HK-2 (cell line): Measurements from ENCODE around the gene NBEA.
"Not testable (repeated sequence)": the region's sequence is repeated elsewhere in the genome, so short reads cannot be mapped to it uniquely, and the experiment has no call there.

Experiments
- DNase-seq: peaks from one replicate; pipeline ENCODE4 v3.0.0-alpha.2; 2018; ENCODE audit not compliant: unreplicated experiment

Gene NBEA

GRCh38 chr13:34959489-34959888 lies 17.4 kb downstream of the NBEA start:
- no peak for DNase-seq

DNA sequence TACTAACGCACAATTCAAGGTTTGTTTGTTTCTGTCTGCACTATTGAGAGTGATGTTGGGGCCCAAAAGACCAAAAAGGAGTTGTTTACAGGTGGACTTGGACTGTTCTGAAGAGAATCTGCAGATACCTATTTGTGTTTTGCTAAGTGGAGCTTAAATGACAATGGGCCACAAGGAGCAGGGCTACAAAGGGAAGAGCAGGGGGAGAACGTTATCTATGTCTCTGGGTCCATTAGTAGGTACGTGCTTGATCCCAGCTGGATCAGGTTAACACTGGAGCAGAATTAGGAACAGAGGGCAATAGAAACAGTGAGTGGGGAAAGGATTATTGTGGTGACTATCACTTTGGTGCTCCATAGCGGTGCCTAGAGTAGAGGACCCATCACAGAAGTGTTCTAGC lies 22.5 kb downstream of the NBEA start:
- no peak for DNase-seq

- DNase-seq, result peak; percentile 1
Measured at GRCh38 chr13:34967851-34968562, 25.9 kb downstream of the NBEA start.

DNA sequence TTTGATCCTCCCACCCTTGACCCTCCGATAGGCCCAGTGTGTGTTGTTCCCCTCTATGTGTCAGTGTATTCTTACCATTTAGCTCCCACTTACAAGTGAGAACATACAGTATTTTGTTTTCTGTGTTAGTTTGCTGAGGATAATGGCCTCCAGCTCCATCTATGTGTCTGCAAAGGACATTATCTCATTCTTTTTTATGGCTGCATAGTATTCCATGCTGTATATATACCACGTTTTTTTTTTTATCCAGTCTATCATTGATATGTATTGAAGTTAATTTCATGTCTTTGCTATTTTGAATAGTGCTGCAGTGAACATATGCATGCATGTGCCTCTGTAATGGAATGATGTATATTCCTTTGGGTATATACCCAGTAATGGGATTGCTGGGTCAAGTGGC lies 27.5 kb downstream of the NBEA start:
- not testable (repeated sequence) for DNase-seq

- DNase-seq, result no peak
Measured at GRCh38 chr13:34970961-34971360, 28.9 kb downstream of the NBEA start.

DNA sequence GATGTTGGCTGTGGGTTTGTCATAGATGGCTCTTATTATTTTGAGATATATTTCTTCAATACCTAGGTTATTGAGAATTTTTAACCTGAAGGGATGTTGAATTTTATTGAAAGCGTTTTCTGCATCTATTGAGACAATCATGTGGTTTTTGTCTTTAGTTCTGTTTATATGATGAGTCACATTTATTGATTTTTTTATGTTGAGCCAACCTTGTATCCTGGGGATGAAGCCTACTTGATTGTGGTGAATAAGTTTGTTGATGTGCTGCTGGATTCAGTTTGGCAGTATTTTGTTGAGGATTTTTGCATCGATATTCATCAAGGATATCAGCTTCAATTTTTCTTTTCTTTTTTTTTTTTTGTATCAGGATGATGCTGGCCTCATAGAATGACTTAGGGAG lies 29.4 kb downstream of the NBEA start:
- DNase-seq, result no peak

DNA sequence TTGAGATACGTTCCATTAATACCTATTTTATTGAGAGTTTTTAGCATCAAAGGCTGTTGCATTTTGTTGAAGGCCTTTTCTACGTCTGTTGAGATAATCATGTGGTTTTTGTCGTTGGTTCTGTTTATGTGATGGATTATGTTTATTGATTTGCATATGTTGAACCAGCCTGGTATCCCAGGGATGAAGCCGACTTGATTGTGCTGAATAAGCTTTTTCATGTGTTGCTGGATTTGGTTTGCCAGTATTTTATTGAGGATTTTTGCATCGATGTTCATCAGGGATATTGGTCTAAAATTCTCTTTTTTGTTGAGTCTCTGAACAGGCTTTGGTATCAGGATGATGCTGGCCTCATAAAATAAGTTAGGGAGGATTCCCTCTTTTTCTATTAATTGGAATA lies 43.1 kb downstream of the NBEA start:
- not testable (repeated sequence) for DNase-seq

- DNase-seq, result no peak
Measured at GRCh38 chr13:34988330-34988791, 46.3 kb downstream of the NBEA start.

GRCh38 chr13:34990399-34991214 lies 48.5 kb downstream of the NBEA start:
- DNase-seq, result no peak

DNA sequence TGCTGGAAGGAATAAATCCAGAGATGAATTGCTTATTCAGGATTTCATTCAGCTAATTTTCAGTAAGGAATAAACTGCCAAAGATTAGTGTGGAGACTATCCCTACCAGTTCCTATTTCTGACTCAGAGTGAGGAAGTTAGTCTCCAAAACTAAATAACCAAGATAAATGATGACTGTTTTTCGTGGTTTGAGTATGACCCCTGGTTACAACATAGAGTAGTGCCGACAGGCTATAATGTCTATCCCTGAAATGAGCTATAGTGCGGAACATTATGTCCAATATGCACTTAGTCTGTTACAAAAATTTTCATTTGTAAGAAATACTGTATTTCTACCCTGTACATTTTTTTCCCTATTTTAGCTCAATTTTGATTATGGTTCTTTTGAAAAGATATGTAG lies 51.4 kb downstream of the NBEA start:
- no peak for DNase-seq

- DNase-seq, result not testable (repeated sequence)
Measured at GRCh38 chr13:35003734-35004133, 61.7 kb downstream of the NBEA start.

GRCh38 chr13:35005051-35005450 lies 63.0 kb downstream of the NBEA start:
- no peak for DNase-seq

- DNase-seq, result no peak
Measured at GRCh38 chr13:35014606-35015213, 72.6 kb downstream of the NBEA start.

GRCh38 chr13:35016362-35017112 lies 74.5 kb downstream of the NBEA start:
- no peak for DNase-seq

DNA sequence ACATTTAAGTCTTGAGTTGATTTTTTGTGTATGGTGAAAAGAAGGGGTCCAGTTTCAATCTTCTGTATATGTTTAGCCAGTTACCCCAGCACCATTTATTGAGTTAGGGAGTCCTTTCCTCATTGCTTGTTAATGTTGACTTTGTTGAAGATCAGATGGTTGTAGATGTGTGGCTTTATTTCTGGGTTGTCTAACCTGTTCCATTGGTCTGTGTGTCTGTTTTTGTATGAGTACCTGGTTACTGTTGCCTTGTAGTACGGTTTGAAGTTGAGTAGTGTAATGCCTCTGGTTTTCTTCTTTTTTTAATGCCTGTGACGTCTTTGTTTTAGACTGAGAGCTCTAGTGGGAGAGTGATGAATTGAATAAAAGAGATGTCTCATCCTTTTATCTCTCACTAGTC lies 83.2 kb downstream of the NBEA start:
- DNase-seq, result no peak

GRCh38 chr13:35028338-35028867 lies 86.3 kb downstream of the NBEA start:
- no peak for DNase-seq

- DNase-seq, result no peak
Measured at GRCh38 chr13:35039012-35039411, 96.9 kb downstream of the NBEA start.

- no peak for DNase-seq
Measured at GRCh38 chr13:35046587-35046986, 104.5 kb downstream of the NBEA start.

GRCh38 chr13:35055705-35056104 lies 113.6 kb downstream of the NBEA start:
- no peak for DNase-seq

- no peak for DNase-seq
Measured at GRCh38 chr13:35057858-35058257, 115.8 kb downstream of the NBEA start.

GRCh38 chr13:35058585-35058984 lies 116.5 kb downstream of the NBEA start:
- not testable (repeated sequence) for DNase-seq

DNA sequence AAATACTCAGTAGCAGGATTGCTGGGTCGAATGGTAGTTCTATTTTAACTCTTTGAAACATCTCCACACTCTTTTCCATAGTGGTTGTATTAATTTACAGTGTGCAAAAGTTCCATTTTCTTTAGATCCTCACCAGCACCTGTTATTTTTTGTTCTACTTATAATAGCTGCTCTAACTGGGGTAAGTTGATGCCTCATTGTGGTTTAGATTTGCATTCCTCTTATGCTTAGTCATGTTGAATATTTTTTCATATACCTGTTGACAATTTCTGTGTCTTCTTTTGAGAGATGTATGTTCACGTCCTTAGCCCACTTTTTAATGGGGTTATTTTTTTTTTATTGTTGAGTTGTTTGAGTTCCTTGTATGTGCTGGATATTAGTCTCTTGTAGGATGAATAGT lies 144.6 kb downstream of the NBEA start:
- DNase-seq, result no peak
